GM19023 (cell line): Measurements from ENCODE around the gene NEURL1.

Source experiments
- ATAC-seq: cut with Tn5 transposase; IDR thresholded peaks from one replicate; pipeline ENCODE4 v1.9.1; 2021; ENCODE audit warnings: mild to moderate bottlenecking, moderate library complexity; ENCODE audit not compliant: unreplicated experiment

NEURL1 gene

DNA sequence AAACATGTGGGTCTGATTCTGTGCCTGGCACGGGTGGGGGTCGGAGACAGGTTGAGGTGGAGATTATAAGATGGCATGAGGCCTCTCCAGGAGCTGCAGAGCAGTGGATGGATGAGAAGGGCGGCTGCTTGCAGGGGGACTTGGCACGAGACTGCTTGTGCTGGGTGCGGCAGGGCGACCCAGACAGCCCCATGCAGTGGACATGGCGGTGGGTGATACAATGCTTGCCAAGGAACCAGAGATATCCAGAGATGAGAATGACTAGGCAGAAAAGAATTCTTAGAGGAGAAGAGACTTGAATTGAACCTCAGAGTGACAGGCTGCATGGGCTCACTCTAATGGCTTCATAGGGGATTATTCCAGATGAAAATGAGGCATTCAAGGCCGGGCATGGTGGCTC, 145.4 kb downstream of the NEURL1 start:
- no peak for ATAC-seq

DNA sequence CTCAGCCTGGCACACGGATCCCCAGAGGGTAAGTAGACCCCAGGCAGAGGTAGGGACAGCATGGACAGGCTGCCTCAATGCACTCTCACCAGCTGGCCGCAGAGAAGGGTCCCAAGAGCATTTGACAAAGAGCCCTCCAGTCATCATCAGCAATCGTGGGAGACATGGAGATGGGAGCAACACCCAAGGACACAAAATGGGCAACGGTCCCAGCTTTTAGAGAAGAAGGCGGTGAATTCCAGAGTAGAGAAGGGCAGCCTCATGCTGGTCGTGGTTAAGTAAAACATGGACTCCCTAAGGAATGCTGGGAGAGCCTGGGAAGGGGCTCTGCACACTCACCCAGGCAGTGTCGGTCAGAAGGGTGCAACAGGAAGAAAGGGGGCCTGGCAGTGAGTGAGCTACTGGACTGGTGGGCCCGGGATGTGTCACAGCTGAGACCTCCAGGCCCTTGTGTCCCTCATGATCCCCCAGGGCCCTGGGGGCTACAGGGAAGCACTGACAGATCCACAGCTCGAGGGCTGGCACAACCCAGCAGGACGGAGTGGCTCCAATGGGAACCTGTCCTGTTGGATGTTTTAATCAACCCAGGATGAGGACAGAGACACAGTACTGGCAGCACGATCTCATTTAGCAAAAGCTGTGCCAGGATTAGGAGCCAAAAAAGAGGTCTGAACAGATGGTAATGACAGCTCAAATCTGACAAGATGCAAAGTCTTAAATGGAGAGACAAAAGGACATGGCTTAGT, 147.1 kb downstream of the NEURL1 start:
- no peak for ATAC-seq

DNA sequence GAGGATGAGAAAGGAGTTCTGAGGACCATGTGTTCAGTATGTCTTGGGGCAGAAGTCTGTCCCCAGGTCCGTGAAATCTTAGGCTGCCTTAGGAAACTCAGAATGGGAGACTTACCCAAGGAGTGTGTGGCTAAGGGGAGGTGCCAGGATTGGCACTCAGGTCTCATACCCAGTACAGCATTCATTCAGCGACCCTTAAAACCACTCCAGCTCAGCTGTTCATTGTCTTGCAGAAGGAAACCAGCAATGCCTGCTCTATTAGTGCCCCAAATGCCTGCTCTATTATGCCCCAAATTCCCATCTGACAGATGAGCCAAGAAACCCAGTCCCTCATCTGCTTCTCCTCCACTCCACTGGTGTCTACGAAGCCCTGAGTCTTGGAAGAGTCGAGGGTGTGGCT, 147.8 kb downstream of the NEURL1 start:
- no peak for ATAC-seq
